Prostate gland (tissue), 2 donors: ENCODE results near the gene SEZ6L.

ENCODE experiments used
- CTCF ChIP-seq, 4 experiments: fragments of 200-600 bp in 2 of 4; fragments of 450-650 bp in 2 of 4; sonication (generic) in 2 of 4; IDR thresholded peaks; 1 replicate in 3 of 4; 2 replicates in 1 of 4; pipeline ENCODE4 v1.5.1; 2016 to 2019; ENCODE audit warnings: antibody characterized with exemption in 4 of 4, mild to moderate bottlenecking in 2 of 4, moderate library complexity in 2 of 4
- POLR2A ChIP-seq: fragments of 450-650 bp; IDR thresholded peaks from one replicate; pipeline ENCODE4 v1.6.1; 2016; ENCODE audit warnings: antibody characterized with exemption, mild to moderate bottlenecking

GRCh38 chr22:26235792-26236487 lies 66.7 kb downstream of the SEZ6L start:
- no peak for TF ChIP-seq CTCF (IDR thresholded peaks at IDR 0.05)
- TF ChIP-seq POLR2A: no peak
